Measurements from ENCODE around the gene STX1A. TPM values are rescaled to one million over a fixed set of nuclear protein-coding genes. Genes with fewer than 3 reads are reported as not detected.

Gene STX1A
- total RNA-seq, 4 donors from 2014 or later, result 4.1 to 6.0 (median 5.0) TPM

GRCh38 chr7:73669858-73670385 is 49.5 kb downstream of the STX1A start:
- peaks cover 14% of the 10 kb centered on the region for H3K27me3 ChIP-seq
- H3K27ac ChIP-seq, result no peak overlapping the region
- no peaks in the 10 kb centered on the region for H3K9me3 ChIP-seq
- intact Hi-C loops (cut with DNase I; ENCODE audit: low total_unique reads) (loop anchor here (10.0 kb wide), 1 partner anchor 65 kb away; no protein-coding TSS in a partner anchor), in situ Hi-C loops (cut with MboI; ENCODE audit: low pct_ligation_motif_present in 1 of 4, low pct_unique_long_range_greater_than_20kb in 1 of 4, low sequenced_read_pairs in 3 of 4) (loop anchor here in 1 of 4 donors (10.0 kb wide), 1 partner anchor 55 kb away; no protein-coding TSS in a partner anchor)
- H3K4me3 ChIP-seq, result no peak overlapping the region
- no peaks in the 10 kb centered on the region for H3K36me3 ChIP-seq
- no peak for TF ChIP-seq CTCF (IDR thresholded peaks at IDR 0.05)
- TF ChIP-seq EP300 (IDR thresholded peaks at IDR 0.05; ENCODE audit: low read depth), result no peak
- TF ChIP-seq POLR2AphosphoS5 (IDR thresholded peaks at IDR 0.05), result no peak
- TF ChIP-seq POLR2A (IDR thresholded peaks at IDR 0.05), result no peak
- peaks cover 3 to 26% (median 20%) of the 10 kb centered on the region in 4 donors for H3K4me1 ChIP-seq
- no peak for DNase-seq
- 61 to 85% methylated on average over 6 to 12 of the region's 12 CpGs for WGBS, 2 donors (ENCODE audit: low coverage in 1 of 2)

GRCh38 chr7:73669288-73669701 is 50.2 kb downstream of the STX1A start:
- Histone ChIP-seq H3K4me3 (no peak overlapping the region), H3K4me1 (peaks cover 3 to 31% (median 20%) of the 10 kb centered on the region in 4 donors), H3K27me3 (peaks cover 14% of the 10 kb centered on the region), H3K27ac (no peak overlapping the region), H3K36me3 (no peaks in the 10 kb centered on the region), H3K9me3 (no peaks in the 10 kb centered on the region)
- intact Hi-C loops (cut with DNase I; ENCODE audit: low total_unique reads), result loop anchor here (10.0 kb wide), 1 partner anchor 64 kb away; no protein-coding TSS in a partner anchor
- TF ChIP-seq POLR2AphosphoS5 (IDR thresholded peaks at IDR 0.05) (no peak), CTCF (IDR thresholded peaks at IDR 0.05) (no peak), POLR2A (IDR thresholded peaks at IDR 0.05) (no peak), EP300 (IDR thresholded peaks at IDR 0.05; ENCODE audit: low read depth) (no peak)
- in situ Hi-C loops (cut with MboI; ENCODE audit: low pct_ligation_motif_present in 1 of 4, low pct_unique_long_range_greater_than_20kb in 1 of 4, low sequenced_read_pairs in 3 of 4), result loop anchor here in 1 of 4 donors (10.0 kb wide), 1 partner anchor 56 kb away; no protein-coding TSS in a partner anchor
- no peak for DNase-seq
- 60 to 73% methylated on average over 2 to 17 of the region's 19 CpGs for WGBS, 2 donors (ENCODE audit: low coverage in 1 of 2)

GRCh38 chr7:73668886-73669230 is 50.6 kb downstream of the STX1A start:
- in situ Hi-C loops (cut with MboI; ENCODE audit: low pct_ligation_motif_present in 1 of 4, low pct_unique_long_range_greater_than_20kb in 1 of 4, low sequenced_read_pairs in 3 of 4) (loop anchor here in 1 of 4 donors (10.0 kb wide), 1 partner anchor 56 kb away; no protein-coding TSS in a partner anchor), intact Hi-C loops (cut with DNase I; ENCODE audit: low total_unique reads) (loop anchor here (10.0 kb wide), 1 partner anchor 64 kb away; no protein-coding TSS in a partner anchor)
- DNase-seq, result no peak
- 27 to 60% methylated on average over 1 to 5 of the region's 5 CpGs for WGBS, 2 donors (ENCODE audit: low coverage in 1 of 2)
- Histone ChIP-seq H3K27ac (no peak overlapping the region), H3K27me3 (peaks cover 14% of the 10 kb centered on the region), H3K9me3 (no peaks in the 10 kb centered on the region), H3K4me3 (peak overlapping the region in 2 of 4 donors; percentile 61 to 64), H3K4me1 (peaks cover 3 to 31% (median 20%) of the 10 kb centered on the region in 4 donors), H3K36me3 (no peaks in the 10 kb centered on the region)
- no peak for TF ChIP-seq EP300 (IDR thresholded peaks at IDR 0.05; ENCODE audit: low read depth)
- TF ChIP-seq POLR2AphosphoS5 (IDR thresholded peaks at IDR 0.05), result no peak
- no peak for TF ChIP-seq CTCF (IDR thresholded peaks at IDR 0.05)

- Histone ChIP-seq H3K4me3 (peak overlapping the region; percentile 61 to 67 (median 65)), H3K4me1 (peaks cover 3 to 31% (median 20%) of the 10 kb centered on the region in 4 donors), H3K27me3 (peaks cover 14% of the 10 kb centered on the region), H3K27ac (no peak overlapping the region), H3K36me3 (no peaks in the 10 kb centered on the region), H3K9me3 (no peaks in the 10 kb centered on the region)
- 6 to 18% methylated on average over 4 to 21 of the region's 52 CpGs for WGBS, 2 donors (ENCODE audit: low coverage in 1 of 2)
- in situ Hi-C loops (cut with MboI; ENCODE audit: low pct_ligation_motif_present in 1 of 4, low pct_unique_long_range_greater_than_20kb in 1 of 4, low sequenced_read_pairs in 3 of 4), result loop anchor here in 1 of 4 donors (10.0 kb wide), 1 partner anchor 57 kb away; no protein-coding TSS in a partner anchor
- intact Hi-C loops (cut with DNase I; ENCODE audit: low total_unique reads), result loop anchor here (10.0 kb wide), 1 partner anchor 63 kb away; no protein-coding TSS in a partner anchor
- no peak for DNase-seq
- no peak for TF ChIP-seq EP300 (IDR thresholded peaks at IDR 0.05; ENCODE audit: low read depth)
- no peak for TF ChIP-seq POLR2AphosphoS5 (IDR thresholded peaks at IDR 0.05)
- TF ChIP-seq POLR2A (IDR thresholded peaks at IDR 0.05), result no peak
- TF ChIP-seq CTCF (IDR thresholded peaks at IDR 0.05), result no peak
These were observed 51.2 kb downstream of the STX1A start for GRCh38 chr7:73668103-73668885.
